ENCODE results near the gene UBE2Q2. TPM values are rescaled to one million over a fixed set of nuclear protein-coding genes. Genes with fewer than 3 reads are reported as not detected.

Gene UBE2Q2
- total and polyA plus RNA-seq, 9 of the 15 experiments (the other 6 are each of a cell fraction or from before 2014, with no cell fraction given) = 6.2 to 24.0 (median 16.2) TPM

DNA sequence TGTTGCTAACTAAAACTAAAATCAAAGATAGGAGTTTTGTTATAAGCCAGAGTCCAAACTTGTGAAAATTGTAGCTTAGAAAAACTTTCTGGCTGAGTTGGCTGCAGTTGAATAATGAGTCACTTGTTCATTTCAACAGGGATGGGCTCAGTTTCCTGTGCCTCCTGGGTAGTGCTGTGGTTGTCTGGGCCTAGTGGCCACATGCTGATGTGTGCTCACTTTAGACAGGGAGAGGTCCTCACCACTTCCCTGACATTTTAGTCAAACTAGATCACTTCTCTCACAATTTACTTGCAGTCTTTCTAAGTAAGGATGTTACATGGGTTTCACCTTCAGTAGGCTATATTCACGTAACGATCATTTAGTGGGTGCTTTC lies 6.3 kb upstream of the UBE2Q2 start (continued):
- TF ChIP-seq, protein P1, sequence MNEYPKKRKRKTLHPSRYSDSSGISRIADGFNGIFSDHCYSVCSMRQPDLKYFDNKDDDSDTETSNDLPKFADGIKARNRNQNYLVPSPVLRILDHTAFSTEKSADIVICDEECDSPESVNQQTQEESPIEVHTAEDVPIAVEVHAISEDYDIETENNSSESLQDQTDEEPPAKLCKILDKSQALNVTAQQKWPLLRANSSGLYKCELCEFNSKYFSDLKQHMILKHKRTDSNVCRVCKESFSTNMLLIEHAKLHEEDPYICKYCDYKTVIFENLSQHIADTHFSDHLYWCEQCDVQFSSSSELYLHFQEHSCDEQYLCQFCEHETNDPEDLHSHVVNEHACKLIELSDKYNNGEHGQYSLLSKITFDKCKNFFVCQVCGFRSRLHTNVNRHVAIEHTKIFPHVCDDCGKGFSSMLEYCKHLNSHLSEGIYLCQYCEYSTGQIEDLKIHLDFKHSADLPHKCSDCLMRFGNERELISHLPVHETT (CRISPR knock-in tag; conservative IDR thresholded peaks at IDR 0.05 in 1 of 2, IDR thresholded peaks at IDR 0.05 in 1 of 2) = 0 out of 4 replicates have a peak, but pooled peaks of 1 of the 2 experiments have one; percentile 2
- TF ChIP-seq TEAD2 (tag; IDR thresholded peaks at IDR 0.05) = no peak
- TF ChIP-seq, protein P2, sequence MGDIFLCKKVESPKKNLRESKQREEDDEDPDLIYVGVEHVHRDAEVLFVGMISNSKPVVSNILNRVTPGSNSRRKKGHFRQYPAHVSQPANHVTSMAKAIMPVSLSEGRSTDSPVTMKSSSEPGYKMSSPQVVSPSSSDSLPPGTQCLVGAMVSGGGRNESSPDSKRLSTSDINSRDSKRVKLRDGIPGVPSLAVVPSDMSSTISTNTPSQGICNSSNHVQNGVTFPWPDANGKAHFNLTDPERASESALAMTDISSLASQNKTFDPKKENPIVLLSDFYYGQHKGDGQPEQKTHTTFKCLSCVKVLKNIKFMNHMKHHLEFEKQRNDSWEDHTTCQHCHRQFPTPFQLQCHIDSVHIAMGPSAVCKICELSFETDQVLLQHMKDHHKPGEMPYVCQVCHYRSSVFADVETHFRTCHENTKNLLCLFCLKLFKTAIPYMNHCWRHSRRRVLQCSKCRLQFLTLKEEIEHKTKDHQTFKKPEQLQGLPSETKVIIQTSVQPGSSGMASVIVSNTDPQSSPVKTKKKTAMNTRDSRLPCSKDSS (IDR thresholded peaks at IDR 0.05; ENCODE audit: low read depth, partially characterized antibody) = no peak
- TF ChIP-seq IRF2 (CRISPR knock-in tag; IDR thresholded peaks at IDR 0.05) = no peak
- TF ChIP-seq CREB1 (IDR thresholded peaks at IDR 0.05) = no peak
- TF ChIP-seq CREB1 (CRISPR knock-in tag; IDR thresholded peaks at IDR 0.05) = no peak
- TF ChIP-seq, protein P3, sequence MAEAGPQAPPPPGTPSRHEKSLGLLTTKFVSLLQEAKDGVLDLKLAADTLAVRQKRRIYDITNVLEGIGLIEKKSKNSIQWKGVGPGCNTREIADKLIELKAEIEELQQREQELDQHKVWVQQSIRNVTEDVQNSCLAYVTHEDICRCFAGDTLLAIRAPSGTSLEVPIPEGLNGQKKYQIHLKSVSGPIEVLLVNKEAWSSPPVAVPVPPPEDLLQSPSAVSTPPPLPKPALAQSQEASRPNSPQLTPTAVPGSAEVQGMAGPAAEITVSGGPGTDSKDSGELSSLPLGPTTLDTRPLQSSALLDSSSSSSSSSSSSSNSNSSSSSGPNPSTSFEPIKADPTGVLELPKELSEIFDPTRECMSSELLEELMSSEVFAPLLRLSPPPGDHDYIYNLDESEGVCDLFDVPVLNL (CRISPR knock-in tag; IDR thresholded peaks at IDR 0.05; ENCODE audit: low read depth) = no peak
- TF ChIP-seq SMARCE1 (IDR thresholded peaks at IDR 0.05) = no peak
- no peak for TF ChIP-seq ZNF507 (tag; conservative IDR thresholded peaks at IDR 0.05)
- peak; percentile 44; the same call in 1 of the 2 replicates for TF ChIP-seq FOSL1 (tag; conservative IDR thresholded peaks at IDR 0.05)
- no peak for TF ChIP-seq NFXL1 (CRISPR knock-in tag; IDR thresholded peaks at IDR 0.05)
- TF ChIP-seq, protein P4, sequence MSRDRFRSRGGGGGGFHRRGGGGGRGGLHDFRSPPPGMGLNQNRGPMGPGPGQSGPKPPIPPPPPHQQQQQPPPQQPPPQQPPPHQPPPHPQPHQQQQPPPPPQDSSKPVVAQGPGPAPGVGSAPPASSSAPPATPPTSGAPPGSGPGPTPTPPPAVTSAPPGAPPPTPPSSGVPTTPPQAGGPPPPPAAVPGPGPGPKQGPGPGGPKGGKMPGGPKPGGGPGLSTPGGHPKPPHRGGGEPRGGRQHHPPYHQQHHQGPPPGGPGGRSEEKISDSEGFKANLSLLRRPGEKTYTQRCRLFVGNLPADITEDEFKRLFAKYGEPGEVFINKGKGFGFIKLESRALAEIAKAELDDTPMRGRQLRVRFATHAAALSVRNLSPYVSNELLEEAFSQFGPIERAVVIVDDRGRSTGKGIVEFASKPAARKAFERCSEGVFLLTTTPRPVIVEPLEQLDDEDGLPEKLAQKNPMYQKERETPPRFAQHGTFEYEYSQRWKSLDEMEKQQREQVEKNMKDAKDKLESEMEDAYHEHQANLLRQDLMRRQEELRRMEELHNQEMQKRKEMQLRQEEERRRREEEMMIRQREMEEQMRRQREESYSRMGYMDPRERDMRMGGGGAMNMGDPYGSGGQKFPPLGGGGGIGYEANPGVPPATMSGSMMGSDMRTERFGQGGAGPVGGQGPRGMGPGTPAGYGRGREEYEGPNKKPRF (IDR thresholded peaks at IDR 0.05; ENCODE audit: low read depth, low read length) = no peak
- TF ChIP-seq STAT5B (CRISPR knock-in tag; IDR thresholded peaks at IDR 0.05) = no peak

Data from K562 (cell line).